OCI-LY1 (cell line): Measurements from ENCODE around the gene BGN.

ENCODE experiments used
- H2AFZ ChIP-seq: fragments of 200-600 bp; sonication (generic), shearing (Covaris generic); 2 replicates; pipeline ENCODE4 v1.6.0; 2014; ENCODE audit warnings: antibody characterized with exemption, mild to moderate bottlenecking, low read length
- H3F3A ChIP-seq: fragments of 200-600 bp; sonication (generic), shearing (Covaris generic); 2 replicates; pipeline ENCODE4 v1.6.0; 2014; ENCODE audit warnings: mild to moderate bottlenecking, antibody characterized with exemption, low read length, moderate library complexity; ENCODE audit not compliant: insufficient read depth
- H3K27ac ChIP-seq: fragments of 200-600 bp; sonication (generic); 2 replicates; pipeline ENCODE4 v1.5.1; 2014; ENCODE audit warnings: low read length, mixed run types, mild to moderate bottlenecking, low read depth; ENCODE audit not compliant: poor library complexity, severe bottlenecking
- H3K27me3 ChIP-seq: fragments of 200-600 bp; sonication (generic); 2 replicates; pipeline ENCODE4 v1.6.0; 2014; ENCODE audit warnings: antibody characterized with exemption, mild to moderate bottlenecking, low read length, moderate library complexity; ENCODE audit not compliant: insufficient read depth
- H3K36me3 ChIP-seq: fragments of 200-600 bp; sonication (generic); 2 replicates; pipeline ENCODE4 v1.6.1; 2014; ENCODE audit warnings: mild to moderate bottlenecking, antibody characterized with exemption, low read length, moderate library complexity, mixed read lengths; ENCODE audit not compliant: insufficient read depth
- H3K4me1 ChIP-seq: fragments of 200-600 bp; sonication (generic); 2 replicates; pipeline ENCODE4 v1.5.1; 2014; ENCODE audit warnings: mild to moderate bottlenecking, low read length, moderate library complexity; ENCODE audit not compliant: insufficient read depth, severe bottlenecking
- H3K4me2 ChIP-seq: fragments of 200-600 bp; sonication (generic), shearing (Covaris generic); 2 replicates; pipeline ENCODE4 v1.6.1; 2014; ENCODE audit warnings: low read length
- H3K4me3 ChIP-seq: fragments of 200-600 bp; sonication (generic); 2 replicates; pipeline ENCODE4 v1.5.1; 2014; ENCODE audit warnings: low read length, low read depth, mild to moderate bottlenecking, mixed read lengths; ENCODE audit not compliant: poor library complexity, severe bottlenecking
- H3K79me2 ChIP-seq: fragments of 200-600 bp; shearing (Covaris generic); 2 replicates; pipeline ENCODE4 v1.6.1; 2016; ENCODE audit warnings: mixed run types, low read length, mixed read lengths; ENCODE audit not compliant: insufficient read depth
- H3K9ac ChIP-seq: fragments of 200-600 bp; sonication (generic), shearing (Covaris generic); 2 replicates; pipeline ENCODE4 v1.6.1; 2014; ENCODE audit warnings: mild to moderate bottlenecking, low read length, mixed read lengths
- H3K9me2 ChIP-seq: fragments of 200-600 bp; sonication (generic), shearing (Covaris generic); 2 replicates; pipeline ENCODE4 v1.6.1; 2014; ENCODE audit warnings: low read depth, mild to moderate bottlenecking, low read length, mixed read lengths
- H3K9me3 ChIP-seq: fragments of 200-600 bp; shearing (Covaris generic); 2 replicates; pipeline ENCODE4 v1.6.1; 2014; ENCODE audit warnings: low read length, mixed read lengths
- H4K20me1 ChIP-seq: fragments of 200-600 bp; sonication (generic), shearing (Covaris generic); 2 replicates; pipeline ENCODE4 v1.6.0; 2016; ENCODE audit warnings: mild to moderate bottlenecking, low read length; ENCODE audit not compliant: insufficient read depth
- CTCF ChIP-seq: fragments of 200-600 bp; sonication (generic), shearing (Covaris generic); IDR thresholded peaks from 2 replicates; pipeline ENCODE4 v1.5.1; 2017; ENCODE audit warnings: mild to moderate bottlenecking, antibody characterized with exemption, low read length, moderate library complexity, mixed read lengths
- EZH2 ChIP-seq: fragments of 200-600 bp; sonication (generic), shearing (Covaris generic); IDR thresholded peaks from 2 replicates; pipeline ENCODE4 v1.8.0; 2017; ENCODE audit warnings: borderline replicate concordance, mixed run types, mild to moderate bottlenecking, antibody characterized with exemption, low read length, moderate library complexity, mixed read lengths

BGN gene

GRCh38 chrX:153478746-153479145 is 16.0 kb upstream of the BGN start:
- Histone ChIP-seq H4K20me1 (no peaks in the 10 kb centered on the region), H3K27me3 (no peaks in the 10 kb centered on the region), H3K4me2 (no peak overlapping the region), H3K9me2 (no peaks in the 10 kb centered on the region), H3K4me3 (no peak overlapping the region), H3K27ac (no peak overlapping the region), H3K36me3 (no peaks in the 10 kb centered on the region), H2AFZ (no peak overlapping the region), H3K4me1 (peaks cover 11% of the 10 kb centered on the region), H3F3A (no peaks in the 10 kb centered on the region), H3K9ac (no peak overlapping the region), H3K79me2 (no peaks in the 10 kb centered on the region), H3K9me3 (no peaks in the 10 kb centered on the region)
- no peak for TF ChIP-seq EZH2

- Histone ChIP-seq H3K9me2 (no peaks in the 10 kb centered on the region), H3K9me3 (no peaks in the 10 kb centered on the region), H3K79me2 (no peaks in the 10 kb centered on the region), H3K4me2 (no peak overlapping the region), H3K27ac (no peak overlapping the region), H3K36me3 (no peaks in the 10 kb centered on the region), H3K27me3 (no peaks in the 10 kb centered on the region), H3K4me1 (no peaks in the 10 kb centered on the region), H2AFZ (no peak overlapping the region), H3K4me3 (no peak overlapping the region), H3K9ac (no peak overlapping the region), H3F3A (no peaks in the 10 kb centered on the region), H4K20me1 (no peaks in the 10 kb centered on the region)
- TF ChIP-seq EZH2 (no peak), CTCF (no peak)
Observed at GRCh38 chrX:153481043-153481442, 13.7 kb upstream of the BGN start.

GRCh38 chrX:153482376-153483015 is 12.3 kb upstream of the BGN start:
- no peaks in the 10 kb centered on the region for H4K20me1 ChIP-seq
- no peak overlapping the region for H3K9ac ChIP-seq
- H3K27me3 ChIP-seq = no peaks in the 10 kb centered on the region
- no peak overlapping the region for H2AFZ ChIP-seq
- H3K4me3 ChIP-seq = no peak overlapping the region
- no peak overlapping the region for H3K27ac ChIP-seq
- TF ChIP-seq CTCF = no peak
- no peak for TF ChIP-seq EZH2
- H3K79me2 ChIP-seq = no peaks in the 10 kb centered on the region
- no peaks in the 10 kb centered on the region for H3K4me1 ChIP-seq
- no peaks in the 10 kb centered on the region for H3K36me3 ChIP-seq
- no peaks in the 10 kb centered on the region for H3F3A ChIP-seq
- no peaks in the 10 kb centered on the region for H3K9me2 ChIP-seq
- no peak overlapping the region for H3K4me2 ChIP-seq
- no peaks in the 10 kb centered on the region for H3K9me3 ChIP-seq

- Histone ChIP-seq H3K4me1 (no peaks in the 10 kb centered on the region), H3K9me2 (no peaks in the 10 kb centered on the region), H3K27ac (no peak overlapping the region), H2AFZ (no peak overlapping the region), H3K4me3 (no peak overlapping the region), H3K79me2 (no peaks in the 10 kb centered on the region), H3K9ac (no peak overlapping the region), H3K36me3 (no peaks in the 10 kb centered on the region), H4K20me1 (no peaks in the 10 kb centered on the region), H3K27me3 (no peaks in the 10 kb centered on the region), H3F3A (no peaks in the 10 kb centered on the region), H3K4me2 (no peak overlapping the region), H3K9me3 (no peaks in the 10 kb centered on the region)
- TF ChIP-seq CTCF = no peak
Observed at GRCh38 chrX:153485396-153486080, 9.2 kb upstream of the BGN start.
